DND-41 (cell line): ENCODE results near the gene RASL11B.

Experiments
- ATAC-seq: fragments of 200-7000 bp; cut with Tn5 transposase; 3 replicates; pipeline ENCODE4 v1.9.1; 2021; ENCODE audit warnings: low read depth; ENCODE audit not compliant: insufficient read depth
- DNase-seq: peaks from one replicate; pipeline ENCODE4 v3.0.0-alpha.2; 2020
- H2AFZ ChIP-seq: 2 replicates; pipeline ENCODE4 v1.6.0; 2012; ENCODE audit warnings: low read depth, low read length
- H3K27ac ChIP-seq: 2 replicates; pipeline ENCODE4 v1.5.1; 2012; ENCODE audit warnings: low read length, inconsistent platforms
- H3K27me3 ChIP-seq: fragments of 200-600 bp; sonication (generic); 2 replicates; pipeline ENCODE4 v1.6.0; 2012; ENCODE audit warnings: low read length, mild to moderate bottlenecking, inconsistent platforms; ENCODE audit not compliant: insufficient read depth, poor library complexity
- H3K36me3 ChIP-seq: 2 replicates; pipeline ENCODE4 v1.5.1; 2012; ENCODE audit warnings: low read length, inconsistent platforms; ENCODE audit not compliant: insufficient read depth
- H3K4me1 ChIP-seq: 2 replicates; pipeline ENCODE4 v1.5.1; 2012; ENCODE audit warnings: mild to moderate bottlenecking, low read length; ENCODE audit not compliant: insufficient read depth
- H3K4me2 ChIP-seq: 2 replicates; pipeline ENCODE4 v1.6.0; 2012; ENCODE audit warnings: mild to moderate bottlenecking, moderate library complexity, low read length, inconsistent platforms; ENCODE audit not compliant: insufficient read depth
- H3K4me3 ChIP-seq, 2 experiments: fragments of 200-600 bp in 1 of 2; shearing (Covaris generic) in 1 of 2; 2 replicates each; pipeline ENCODE4 v1.5.1; 2012 to 2016; ENCODE audit warnings: inconsistent platforms in 2 of 2, low read length in 2 of 2, mild to moderate bottlenecking in 2 of 2, low read depth in 1 of 2, moderate library complexity in 1 of 2
- H3K79me2 ChIP-seq: 2 replicates; pipeline ENCODE4 v1.6.0; 2012; ENCODE audit warnings: low read length, inconsistent platforms; ENCODE audit not compliant: insufficient read depth
- H3K9ac ChIP-seq: 2 replicates; pipeline ENCODE4 v1.6.0; 2012; ENCODE audit warnings: low read depth, mild to moderate bottlenecking, inconsistent platforms, low read length, moderate library complexity
- H3K9me3 ChIP-seq: 2 replicates; pipeline ENCODE4 v1.5.1; 2012; ENCODE audit warnings: low read length, moderate library complexity, mild to moderate bottlenecking, inconsistent platforms; ENCODE audit not compliant: insufficient read depth, severe bottlenecking
- H4K20me1 ChIP-seq: 2 replicates; pipeline ENCODE4 v1.6.0; 2012; ENCODE audit warnings: low read length; ENCODE audit not compliant: insufficient read depth
- EZH2 ChIP-seq: IDR thresholded peaks from 3 replicates; pipeline ENCODE4 v1.6.1; 2012; ENCODE audit warnings: borderline replicate concordance, low read depth, mild to moderate bottlenecking, moderate library complexity, low read length, inconsistent platforms; ENCODE audit not compliant: severe bottlenecking
- TF ChIP-seq, protein P1 (sequence below): IDR thresholded peaks from 2 replicates; pipeline ENCODE4 v1.5.1; 2012; ENCODE audit warnings: borderline replicate concordance, low read length, moderate library complexity, mild to moderate bottlenecking; ENCODE audit not compliant: poor library complexity, severe bottlenecking; ENCODE audit errors: extremely low read depth

RASL11B gene, protein sequence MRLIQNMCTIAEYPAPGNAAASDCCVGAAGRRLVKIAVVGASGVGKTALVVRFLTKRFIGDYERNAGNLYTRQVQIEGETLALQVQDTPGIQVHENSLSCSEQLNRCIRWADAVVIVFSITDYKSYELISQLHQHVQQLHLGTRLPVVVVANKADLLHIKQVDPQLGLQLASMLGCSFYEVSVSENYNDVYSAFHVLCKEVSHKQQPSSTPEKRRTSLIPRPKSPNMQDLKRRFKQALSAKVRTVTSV

DNA sequence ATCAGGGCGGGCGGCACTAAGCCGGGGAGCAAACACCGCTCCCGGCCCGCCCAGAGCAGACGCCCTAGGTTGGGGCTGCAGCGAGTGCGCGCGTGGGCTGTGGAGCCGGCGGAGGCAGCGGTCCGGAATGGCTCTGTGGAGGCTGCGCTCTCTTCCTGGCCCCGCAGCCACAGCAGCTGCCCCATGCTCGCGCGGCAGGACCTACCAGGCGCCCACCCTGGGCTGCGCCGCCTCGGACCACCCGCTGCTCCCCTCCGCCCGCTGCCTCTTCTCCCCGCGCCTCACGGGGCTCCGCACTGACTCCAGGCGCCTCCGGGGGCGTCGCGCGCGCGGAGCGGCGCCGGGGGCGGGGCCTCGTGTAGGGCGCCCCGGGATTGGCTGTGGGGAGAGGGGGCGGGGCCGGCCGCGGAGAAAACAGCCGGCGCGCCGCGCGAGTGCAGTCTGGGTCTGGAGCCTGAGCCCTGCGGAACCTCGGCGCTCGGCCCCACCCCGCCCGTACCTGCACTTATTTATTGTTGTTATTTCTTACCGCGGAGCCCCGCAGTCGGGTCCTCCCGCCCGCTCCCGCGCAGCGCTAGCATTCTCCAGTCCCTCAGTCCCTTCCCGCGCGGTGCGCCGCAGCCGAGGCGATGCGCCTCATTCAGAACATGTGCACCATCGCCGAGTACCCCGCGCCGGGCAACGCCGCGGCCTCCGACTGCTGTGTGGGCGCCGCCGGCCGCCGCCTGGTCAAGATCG lies at the start of gene RASL11B:
TSS of gene RASL11B (plus strand) at position 439 of the 738 bp plus-strand sequence. CDS start at position 630, 191 bp downstream.
- TF ChIP-seq, protein P1, sequence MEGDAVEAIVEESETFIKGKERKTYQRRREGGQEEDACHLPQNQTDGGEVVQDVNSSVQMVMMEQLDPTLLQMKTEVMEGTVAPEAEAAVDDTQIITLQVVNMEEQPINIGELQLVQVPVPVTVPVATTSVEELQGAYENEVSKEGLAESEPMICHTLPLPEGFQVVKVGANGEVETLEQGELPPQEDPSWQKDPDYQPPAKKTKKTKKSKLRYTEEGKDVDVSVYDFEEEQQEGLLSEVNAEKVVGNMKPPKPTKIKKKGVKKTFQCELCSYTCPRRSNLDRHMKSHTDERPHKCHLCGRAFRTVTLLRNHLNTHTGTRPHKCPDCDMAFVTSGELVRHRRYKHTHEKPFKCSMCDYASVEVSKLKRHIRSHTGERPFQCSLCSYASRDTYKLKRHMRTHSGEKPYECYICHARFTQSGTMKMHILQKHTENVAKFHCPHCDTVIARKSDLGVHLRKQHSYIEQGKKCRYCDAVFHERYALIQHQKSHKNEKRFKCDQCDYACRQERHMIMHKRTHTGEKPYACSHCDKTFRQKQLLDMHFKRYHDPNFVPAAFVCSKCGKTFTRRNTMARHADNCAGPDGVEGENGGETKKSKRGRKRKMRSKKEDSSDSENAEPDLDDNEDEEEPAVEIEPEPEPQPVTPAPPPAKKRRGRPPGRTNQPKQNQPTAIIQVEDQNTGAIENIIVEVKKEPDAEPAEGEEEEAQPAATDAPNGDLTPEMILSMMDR, result no peak
- TF ChIP-seq EZH2, result no peak

DNA sequence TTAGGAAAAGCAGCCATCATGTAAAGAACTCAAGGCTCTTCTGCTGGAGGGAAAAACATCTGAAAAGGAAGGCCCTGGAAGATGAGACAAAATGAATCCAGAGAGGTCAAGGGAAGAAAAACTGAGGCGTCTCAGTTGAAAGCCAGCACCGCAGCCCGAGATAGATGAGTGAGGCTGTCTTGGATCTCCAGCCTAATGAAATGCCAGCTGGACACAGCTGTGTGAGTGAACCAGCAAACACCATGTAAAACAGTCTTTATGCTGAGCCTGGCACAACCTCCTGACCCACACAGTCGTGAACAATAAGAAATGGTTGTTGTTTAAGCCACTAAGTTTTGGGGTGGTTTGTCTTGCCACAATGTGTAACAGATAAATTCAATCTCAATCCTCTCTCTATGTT lies 48.6 kb upstream of the RASL11B start:
- Histone ChIP-seq H3K27ac (no peak overlapping the region), H3K4me2 (no peak overlapping the region), H3K4me1 (no peaks in the 10 kb centered on the region), H4K20me1 (no peaks in the 10 kb centered on the region), H3K79me2 (no peaks in the 10 kb centered on the region), H3K36me3 (no peaks in the 10 kb centered on the region), H3K4me3 (no peak overlapping the region), H2AFZ (no peak overlapping the region), H3K27me3 (no peaks in the 10 kb centered on the region), H3K9me3 (no peaks in the 10 kb centered on the region), H3K9ac (no peak overlapping the region)
- no peak for ATAC-seq
- no peak for DNase-seq
- TF ChIP-seq EZH2, result no peak
- TF ChIP-seq, protein P1, result no peak

More for the DNA sequence above, at the start of gene RASL11B:
- Histone ChIP-seq H3K27me3 (no peaks in the 10 kb centered on the region), H3K9me3 (peaks cover 14% of the 10 kb centered on the region), H4K20me1 (no peaks in the 10 kb centered on the region), H3K79me2 (no peaks in the 10 kb centered on the region), H3K9ac (no peak within 1 kb of the TSS), H3K36me3 (no peaks in the 10 kb centered on the region), H3K4me3 (no peak within 1 kb of the TSS), H3K4me2 (no peak within 1 kb of the TSS), H2AFZ (no peak within 1 kb of the TSS), H3K27ac (no peak within 1 kb of the TSS), H3K4me1 (no peaks in the 10 kb centered on the region)
- ATAC-seq (no peak), DNase-seq (no peak)

DNA sequence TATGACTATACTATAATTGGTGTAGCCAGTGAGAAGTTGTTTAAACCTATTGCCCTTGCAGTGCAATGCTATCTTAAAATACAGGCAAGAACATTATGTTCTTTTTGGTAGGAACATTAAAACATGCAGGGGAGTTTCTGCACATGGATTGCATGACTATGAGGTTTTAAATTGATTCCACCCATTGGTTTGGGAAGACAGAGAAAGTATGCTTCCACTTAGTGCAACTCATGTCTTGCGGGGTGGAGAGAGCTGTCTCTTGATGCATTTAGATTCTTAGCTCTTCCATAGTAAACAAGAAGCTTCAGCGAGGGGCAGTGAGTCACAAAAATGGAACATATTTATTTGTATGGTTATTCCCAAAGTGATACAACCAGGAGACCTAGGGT lies 39.5 kb upstream of the RASL11B start:
- DNase-seq (no peak), ATAC-seq (no peak)
- H3K27me3 ChIP-seq, result no peaks in the 10 kb centered on the region
- peaks cover 17% of the 10 kb centered on the region for H3K4me1 ChIP-seq
- no peaks in the 10 kb centered on the region for H4K20me1 ChIP-seq
- no peak for TF ChIP-seq EZH2
- TF ChIP-seq, protein P1, result no peak
- H2AFZ ChIP-seq, result no peak overlapping the region
- H3K4me3 ChIP-seq, result no peak overlapping the region
- H3K4me2 ChIP-seq, result no peak overlapping the region
- no peaks in the 10 kb centered on the region for H3K79me2 ChIP-seq
- H3K36me3 ChIP-seq, result no peaks in the 10 kb centered on the region
- no peak overlapping the region for H3K9ac ChIP-seq
- no peaks in the 10 kb centered on the region for H3K9me3 ChIP-seq
- H3K27ac ChIP-seq, result no peak overlapping the region
